HG03432 (cell line): ENCODE data around the gene DET1.

Experiments used
- ATAC-seq: cut with Tn5 transposase; IDR thresholded peaks from one replicate; pipeline ENCODE4 v1.9.1; 2021; ENCODE audit warnings: mild to moderate bottlenecking, moderate library complexity; ENCODE audit not compliant: unreplicated experiment

DET1 gene

DNA sequence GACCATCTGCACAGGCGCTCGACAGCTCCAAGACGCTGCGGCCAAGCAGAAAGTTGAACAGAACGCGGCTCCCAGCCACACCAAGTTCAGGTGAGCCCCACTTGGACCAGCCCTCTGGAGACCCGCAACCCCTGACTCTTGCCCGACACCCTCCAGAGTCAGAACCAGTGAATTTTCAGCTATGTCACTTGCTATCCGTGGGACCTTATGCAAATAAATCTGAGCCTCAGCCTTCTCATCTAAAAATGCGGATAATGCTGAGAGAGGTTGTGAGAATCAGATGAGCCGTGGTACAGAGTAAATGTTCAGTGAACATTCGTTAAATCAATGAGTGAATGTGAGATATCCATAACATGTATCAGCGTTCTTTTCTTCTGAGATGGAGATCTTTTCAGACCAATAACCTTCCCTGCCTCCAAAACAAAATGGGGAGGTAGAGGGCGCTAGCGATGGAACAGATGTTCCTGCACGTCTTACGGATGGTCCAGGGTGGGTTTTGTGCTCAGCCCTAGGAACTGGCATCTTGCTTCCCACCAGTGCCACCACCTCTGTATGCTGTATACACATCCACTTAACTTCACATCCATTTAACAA lies 78.4 kb downstream of the DET1 start:
- ATAC-seq = no peak

DNA sequence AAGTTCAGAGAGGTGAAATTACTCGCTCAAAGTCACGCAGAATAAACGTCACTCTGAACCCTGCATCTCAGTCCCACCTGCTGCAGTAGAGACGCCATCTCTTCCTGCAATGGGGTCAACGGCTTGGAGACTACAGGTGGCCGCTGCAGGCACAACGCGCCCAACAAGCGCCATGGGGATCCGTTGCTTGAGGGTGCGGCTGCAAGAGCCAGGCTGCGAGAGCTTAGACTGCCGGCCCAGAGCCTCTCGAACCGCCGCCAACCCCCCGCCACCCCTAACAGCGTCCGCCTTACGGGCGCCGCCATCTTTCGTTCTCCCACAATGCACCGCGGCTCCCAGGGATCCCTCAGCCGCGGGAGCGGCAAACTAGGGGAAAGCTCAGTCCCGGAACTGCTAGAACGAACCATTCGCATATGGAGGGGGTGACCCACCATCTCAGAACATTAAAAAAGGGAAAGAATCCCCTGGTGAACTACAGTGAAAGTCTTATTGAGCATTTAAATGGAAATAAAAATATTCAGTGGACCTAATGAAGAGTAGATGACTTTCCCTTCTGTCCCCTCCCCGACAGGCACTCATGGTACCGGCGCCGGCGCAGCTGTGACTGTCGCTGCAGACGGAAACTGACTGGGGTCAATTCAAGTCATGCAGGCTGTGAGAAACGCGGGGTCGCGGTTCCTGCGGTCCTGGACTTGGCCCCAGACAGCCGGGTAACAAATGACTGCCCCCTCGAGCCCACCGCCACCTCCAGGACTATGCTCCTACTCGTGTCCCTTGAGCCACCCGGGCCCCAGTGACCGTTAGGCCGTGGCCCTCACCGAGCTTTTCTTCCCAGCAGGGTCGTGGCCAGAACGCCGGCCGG lies 79.2 kb downstream of the DET1 start, which contains the start of the genes MRPL46 and MRPS11:
Gene MRPL46 (minus strand): TSS at position 316 of the 862 bp plus-strand sequence. CDS start 11 bp downstream, at position 305.
Gene MRPS11 (plus strand): TSS at position 636 of the 862 bp plus-strand sequence. CDS start 10 bp downstream, at position 646.
- ATAC-seq = peak; percentile 89

GRCh38 chr15:88465633-88466224 lies 80.8 kb downstream of the DET1 start:
- ATAC-seq = no peak

GRCh38 chr15:88463870-88464532 lies 82.5 kb downstream of the DET1 start:
- no peak for ATAC-seq
